Ishikawa (cell line): ENCODE measurements around the gene STH.

Experiments used
- CEBPB ChIP-seq: IDR thresholded peaks from 2 replicates; pipeline ENCODE4 v1.6.1; 2012
- ZBTB7A ChIP-seq: IDR thresholded peaks from 2 replicates; pipeline ENCODE4 v1.6.1; 2012; ENCODE audit warnings: low read depth

- TF ChIP-seq ZBTB7A (no peak), CEBPB (no peak)
These were observed 32.4 kb downstream of the STH start for GRCh38 chr17:46031440-46031839.
